ENCODE measurements around the gene ADCY4.

DNA sequence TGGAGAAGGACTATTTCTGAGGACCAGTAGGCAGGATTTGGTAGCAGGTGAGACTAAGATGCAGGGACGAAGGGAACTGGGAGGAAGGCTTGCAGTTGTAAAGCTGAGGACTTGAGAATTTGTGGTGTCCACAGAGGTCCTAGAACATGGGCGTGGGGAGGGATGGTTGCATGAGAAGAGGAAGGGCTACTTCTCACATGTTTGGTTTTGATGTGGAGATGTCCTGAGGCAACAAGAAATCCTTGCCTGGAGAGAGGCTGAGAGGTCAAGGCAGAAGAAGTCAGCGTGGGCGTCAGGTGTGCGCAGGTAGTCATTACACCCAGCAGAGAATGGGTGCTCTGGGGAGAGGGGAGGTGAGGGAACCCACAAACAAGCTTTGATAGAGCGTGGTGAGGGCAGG lies 57.8 kb downstream of the ADCY4 start:
- TF ChIP-seq GATA2 (IDR thresholded peaks at IDR 0.05; ENCODE audit: low read depth, low read length), result no peak
- TF ChIP-seq GATA3 (IDR thresholded peaks at IDR 0.05; ENCODE audit: low read depth, low read length), result no peak

Measured in SH-SY5Y (cell line).